ENCODE data around the gene EIF4A2. TPM values are rescaled to one million over a fixed set of nuclear protein-coding genes. Genes with fewer than 3 reads are reported as not detected.

Gene EIF4A2
- total and polyA plus RNA-seq, 10 of the 15 experiments (the other 5 are each of a cell fraction or from before 2014, with no cell fraction given), result 154 to 680 (median 259) TPM

- ChIA-PET CTCF (interaction anchor here (0.9 kb wide), 1 partner anchor 9 kb away, joined by 3 read pairs; no protein-coding TSS in a partner anchor), RAD21 (ENCODE audit: unreplicated experiment) (interaction anchor here (1.1 kb wide), 1 partner anchor 242 kb away, joined by 3 read pairs; no protein-coding TSS in a partner anchor), SMC1A (ENCODE audit: uncharacterized antibody, unreplicated experiment) (interaction anchor here (1.1 to 1.4 kb wide), 2 partner anchors 9 to 15 kb away, joined by 5 to 7 read pairs; no protein-coding TSS in a partner anchor), POLR2A (interaction anchor here (1.4 kb wide), 1 partner anchor 17 kb away, joined by 5 read pairs; no protein-coding TSS in a partner anchor)
- no peak for DNase-seq (ENCODE audit: low read depth, low spot score)
- Histone ChIP-seq H3K4me2 (ENCODE audit: control insufficient read depth, insufficient read depth) (no peak overlapping the region), H3K4me1 (ENCODE audit: control insufficient read depth, insufficient read depth, low read length) (no peaks in the 10 kb centered on the region), H3K36me3 (ENCODE audit: control insufficient read depth in 2 of 2, insufficient read depth in 2 of 2, low read length in 1 of 2) (peaks cover 21 to 49% of the 10 kb centered on the region in 2 experiments), H3K9ac (ENCODE audit: control insufficient read depth, insufficient read depth, low read length) (no peak overlapping the region), H3K4me3 (no peak overlapping the region), H4K20me1 (ENCODE audit: control insufficient read depth, insufficient read depth) (peaks cover 16% of the 10 kb centered on the region; the same call in 1 of the 2 replicates), H3K27me3 (replicated peaks in 1 of 2; ENCODE audit: control insufficient read depth in 2 of 2, insufficient read depth in 2 of 2, low read length in 1 of 2) (no peaks in the 10 kb centered on the region), H3K9me3 (replicated peaks; ENCODE audit: control insufficient read depth, insufficient read depth, low read length) (no peaks in the 10 kb centered on the region; the same call in 2 of the 3 replicates), H2AFZ (ENCODE audit: control insufficient read depth, low read depth, low read length) (no peak overlapping the region), H3K27ac (ENCODE audit: control insufficient read depth, insufficient read depth) (no peak overlapping the region), H3K79me2 (ENCODE audit: control insufficient read depth, insufficient read depth, low read length) (peaks cover 43% of the 10 kb centered on the region)
- intact Hi-C loops (cut with micrococcal nuclease; ENCODE audit: unreplicated experiment), result loop anchor here (10.0 kb wide), 1 partner anchor 235 kb away; no protein-coding TSS in a partner anchor
- TF ChIP-seq JUND (IDR thresholded peaks at IDR 0.05; ENCODE audit: low read depth, low read length) (no peak), TCF7 (IDR thresholded peaks at IDR 0.05; ENCODE audit: borderline replicate concordance) (0 out of 2 replicates have a peak, but pooled peaks have one; percentile 18)
- TF ChIP-seq, protein P1, sequence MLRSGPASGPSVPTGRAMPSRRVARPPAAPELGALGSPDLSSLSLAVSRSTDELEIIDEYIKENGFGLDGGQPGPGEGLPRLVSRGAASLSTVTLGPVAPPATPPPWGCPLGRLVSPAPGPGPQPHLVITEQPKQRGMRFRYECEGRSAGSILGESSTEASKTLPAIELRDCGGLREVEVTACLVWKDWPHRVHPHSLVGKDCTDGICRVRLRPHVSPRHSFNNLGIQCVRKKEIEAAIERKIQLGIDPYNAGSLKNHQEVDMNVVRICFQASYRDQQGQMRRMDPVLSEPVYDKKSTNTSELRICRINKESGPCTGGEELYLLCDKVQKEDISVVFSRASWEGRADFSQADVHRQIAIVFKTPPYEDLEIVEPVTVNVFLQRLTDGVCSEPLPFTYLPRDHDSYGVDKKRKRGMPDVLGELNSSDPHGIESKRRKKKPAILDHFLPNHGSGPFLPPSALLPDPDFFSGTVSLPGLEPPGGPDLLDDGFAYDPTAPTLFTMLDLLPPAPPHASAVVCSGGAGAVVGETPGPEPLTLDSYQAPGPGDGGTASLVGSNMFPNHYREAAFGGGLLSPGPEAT (IDR thresholded peaks at IDR 0.05; ENCODE audit: low read depth), result no peak
- no TSS peak for BruUV-seq (replicated peaks)
- WGBS (ENCODE audit: insufficient coverage, insufficient replicate concordance, low lambda C conversion rate, missing lambda C conversion rate), result 2% methylated on average over 4 of the region's 4 CpGs
- peak; percentile 1; the same call in 1 of the 3 replicates for ATAC-seq
- no peak for FAIRE-seq
- in situ Hi-C loops (cut with MboI), result loop anchor here (25.0 kb wide), 1 partner anchor 852 kb away; the partner anchor contains the start of gene TRA2B
These were observed 6.3 kb downstream of the EIF4A2 start for GRCh38 chr3:186789554-186790260.

Measured in GM12878 (cell line).